DND-41 (cell line): ENCODE measurements around the gene MROH7.

ENCODE experiments used
- ATAC-seq: fragments of 200-7000 bp; cut with Tn5 transposase; 3 replicates; pipeline ENCODE4 v1.9.1; 2021; ENCODE audit warnings: low read depth; ENCODE audit not compliant: insufficient read depth
- DNase-seq: peaks from one replicate; pipeline ENCODE4 v3.0.0-alpha.2; 2020
- H2AFZ ChIP-seq: 2 replicates; pipeline ENCODE4 v1.6.0; 2012; ENCODE audit warnings: low read depth, low read length
- H3K27ac ChIP-seq: 2 replicates; pipeline ENCODE4 v1.5.1; 2012; ENCODE audit warnings: low read length, inconsistent platforms
- H3K27me3 ChIP-seq: fragments of 200-600 bp; sonication (generic); 2 replicates; pipeline ENCODE4 v1.6.0; 2012; ENCODE audit warnings: low read length, mild to moderate bottlenecking, inconsistent platforms; ENCODE audit not compliant: insufficient read depth, poor library complexity
- H3K36me3 ChIP-seq: 2 replicates; pipeline ENCODE4 v1.5.1; 2012; ENCODE audit warnings: low read length, inconsistent platforms; ENCODE audit not compliant: insufficient read depth
- H3K4me1 ChIP-seq: 2 replicates; pipeline ENCODE4 v1.5.1; 2012; ENCODE audit warnings: mild to moderate bottlenecking, low read length; ENCODE audit not compliant: insufficient read depth
- H3K4me2 ChIP-seq: 2 replicates; pipeline ENCODE4 v1.6.0; 2012; ENCODE audit warnings: mild to moderate bottlenecking, moderate library complexity, low read length, inconsistent platforms; ENCODE audit not compliant: insufficient read depth
- H3K4me3 ChIP-seq, 2 experiments: fragments of 200-600 bp in 1 of 2; shearing (Covaris generic) in 1 of 2; 2 replicates each; pipeline ENCODE4 v1.5.1; 2012 to 2016; ENCODE audit warnings: inconsistent platforms in 2 of 2, low read length in 2 of 2, mild to moderate bottlenecking in 2 of 2, low read depth in 1 of 2, moderate library complexity in 1 of 2
- H3K79me2 ChIP-seq: 2 replicates; pipeline ENCODE4 v1.6.0; 2012; ENCODE audit warnings: low read length, inconsistent platforms; ENCODE audit not compliant: insufficient read depth
- H3K9ac ChIP-seq: 2 replicates; pipeline ENCODE4 v1.6.0; 2012; ENCODE audit warnings: low read depth, mild to moderate bottlenecking, inconsistent platforms, low read length, moderate library complexity
- H3K9me3 ChIP-seq: 2 replicates; pipeline ENCODE4 v1.5.1; 2012; ENCODE audit warnings: low read length, moderate library complexity, mild to moderate bottlenecking, inconsistent platforms; ENCODE audit not compliant: insufficient read depth, severe bottlenecking
- H4K20me1 ChIP-seq: 2 replicates; pipeline ENCODE4 v1.6.0; 2012; ENCODE audit warnings: low read length; ENCODE audit not compliant: insufficient read depth
- EZH2 ChIP-seq: IDR thresholded peaks from 3 replicates; pipeline ENCODE4 v1.6.1; 2012; ENCODE audit warnings: borderline replicate concordance, low read depth, mild to moderate bottlenecking, moderate library complexity, low read length, inconsistent platforms; ENCODE audit not compliant: severe bottlenecking
- TF ChIP-seq, protein P1 (sequence below): IDR thresholded peaks from 2 replicates; pipeline ENCODE4 v1.5.1; 2012; ENCODE audit warnings: borderline replicate concordance, low read length, moderate library complexity, mild to moderate bottlenecking; ENCODE audit not compliant: poor library complexity, severe bottlenecking; ENCODE audit errors: extremely low read depth

The MROH7 gene

DNA sequence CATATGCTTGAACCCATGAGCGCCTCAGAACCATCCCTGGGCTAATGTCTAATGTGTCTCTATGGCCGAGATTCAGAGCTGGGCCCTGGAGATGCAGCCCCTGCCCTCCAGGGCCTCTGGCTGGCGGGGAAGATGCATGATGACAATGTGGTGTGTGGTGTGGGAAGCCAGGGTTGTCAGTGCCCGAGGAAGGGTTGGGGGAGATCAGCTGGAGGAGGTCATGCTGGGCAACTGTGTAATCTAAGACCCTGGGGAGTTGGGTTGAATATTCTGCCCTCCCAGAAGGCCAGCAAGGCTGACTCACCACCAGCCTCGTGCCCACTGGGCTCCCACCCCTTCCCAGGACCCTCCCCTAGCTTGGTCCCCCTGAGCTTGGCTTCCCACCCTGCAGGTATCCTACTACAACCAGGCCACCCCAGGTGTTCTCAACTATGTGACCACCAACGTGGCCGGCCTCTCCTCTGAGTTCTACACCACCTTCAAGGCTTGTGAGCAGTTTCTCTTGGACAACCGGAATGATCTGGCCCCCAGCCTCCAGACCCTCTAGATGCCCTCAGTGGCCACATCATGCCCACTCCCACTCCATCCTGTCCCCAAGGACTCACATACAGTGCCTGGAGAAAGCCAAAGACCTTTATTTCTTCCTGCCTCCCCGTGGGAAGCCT, 32.9 kb upstream of the MROH7 start:
- H3K27ac ChIP-seq, result no peak overlapping the region
- H3K27me3 ChIP-seq, result no peaks in the 10 kb centered on the region
- H3K79me2 ChIP-seq, result no peaks in the 10 kb centered on the region
- H3K36me3 ChIP-seq, result no peaks in the 10 kb centered on the region
- ATAC-seq (no peak), DNase-seq (no peak)
- no peak overlapping the region for H2AFZ ChIP-seq
- no peaks in the 10 kb centered on the region for H4K20me1 ChIP-seq
- TF ChIP-seq, protein P1, sequence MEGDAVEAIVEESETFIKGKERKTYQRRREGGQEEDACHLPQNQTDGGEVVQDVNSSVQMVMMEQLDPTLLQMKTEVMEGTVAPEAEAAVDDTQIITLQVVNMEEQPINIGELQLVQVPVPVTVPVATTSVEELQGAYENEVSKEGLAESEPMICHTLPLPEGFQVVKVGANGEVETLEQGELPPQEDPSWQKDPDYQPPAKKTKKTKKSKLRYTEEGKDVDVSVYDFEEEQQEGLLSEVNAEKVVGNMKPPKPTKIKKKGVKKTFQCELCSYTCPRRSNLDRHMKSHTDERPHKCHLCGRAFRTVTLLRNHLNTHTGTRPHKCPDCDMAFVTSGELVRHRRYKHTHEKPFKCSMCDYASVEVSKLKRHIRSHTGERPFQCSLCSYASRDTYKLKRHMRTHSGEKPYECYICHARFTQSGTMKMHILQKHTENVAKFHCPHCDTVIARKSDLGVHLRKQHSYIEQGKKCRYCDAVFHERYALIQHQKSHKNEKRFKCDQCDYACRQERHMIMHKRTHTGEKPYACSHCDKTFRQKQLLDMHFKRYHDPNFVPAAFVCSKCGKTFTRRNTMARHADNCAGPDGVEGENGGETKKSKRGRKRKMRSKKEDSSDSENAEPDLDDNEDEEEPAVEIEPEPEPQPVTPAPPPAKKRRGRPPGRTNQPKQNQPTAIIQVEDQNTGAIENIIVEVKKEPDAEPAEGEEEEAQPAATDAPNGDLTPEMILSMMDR, result no peak
- no peak for TF ChIP-seq EZH2
- peaks cover 17% of the 10 kb centered on the region for H3K4me1 ChIP-seq
- no peaks in the 10 kb centered on the region for H3K9me3 ChIP-seq
- no peak overlapping the region for H3K4me3 ChIP-seq
- no peak overlapping the region for H3K4me2 ChIP-seq
- no peak overlapping the region for H3K9ac ChIP-seq

DNA sequence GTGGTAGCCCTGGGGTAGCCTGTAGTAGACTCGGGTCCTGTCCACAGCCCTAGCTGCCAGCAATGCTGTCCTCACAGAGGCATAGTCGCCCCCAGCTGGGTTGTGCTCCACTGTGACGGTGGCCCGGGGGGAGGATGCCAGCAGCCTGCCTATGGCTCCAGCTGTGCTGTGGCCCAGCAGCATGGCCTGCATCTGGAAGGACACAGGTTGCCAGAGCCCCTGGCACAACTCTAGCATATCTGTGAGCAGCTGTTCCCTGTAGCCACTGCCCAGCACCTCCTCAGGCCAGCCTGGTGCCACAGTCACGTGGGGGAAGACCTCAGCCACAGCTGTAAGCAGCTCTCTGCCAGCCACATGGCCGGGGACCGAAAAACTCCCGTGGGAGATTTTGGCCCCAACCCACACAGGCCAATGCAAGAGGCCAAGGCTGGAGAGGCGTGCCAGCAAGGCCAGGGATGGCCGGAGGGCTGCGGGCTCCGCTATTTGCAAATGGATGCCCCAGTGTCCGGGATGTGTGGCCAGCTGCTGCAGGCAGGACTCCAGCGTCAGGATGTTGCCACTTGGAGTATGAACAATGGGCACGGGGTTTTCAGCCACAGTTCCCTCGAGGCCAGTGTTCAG, 32.2 kb upstream of the MROH7 start:
- H3K9me3 ChIP-seq, result no peaks in the 10 kb centered on the region
- H3K4me1 ChIP-seq, result peaks cover 10% of the 10 kb centered on the region
- no peaks in the 10 kb centered on the region for H4K20me1 ChIP-seq
- H3K27me3 ChIP-seq, result no peaks in the 10 kb centered on the region
- no peak overlapping the region for H3K4me3 ChIP-seq
- H2AFZ ChIP-seq, result no peak overlapping the region
- H3K79me2 ChIP-seq, result no peaks in the 10 kb centered on the region
- no peak for TF ChIP-seq EZH2
- TF ChIP-seq, protein P1, result no peak
- H3K9ac ChIP-seq, result no peak overlapping the region
- no peak overlapping the region for H3K4me2 ChIP-seq
- H3K27ac ChIP-seq, result no peak overlapping the region
- ATAC-seq (no peak), DNase-seq (no peak)
- H3K36me3 ChIP-seq, result no peaks in the 10 kb centered on the region

DNA sequence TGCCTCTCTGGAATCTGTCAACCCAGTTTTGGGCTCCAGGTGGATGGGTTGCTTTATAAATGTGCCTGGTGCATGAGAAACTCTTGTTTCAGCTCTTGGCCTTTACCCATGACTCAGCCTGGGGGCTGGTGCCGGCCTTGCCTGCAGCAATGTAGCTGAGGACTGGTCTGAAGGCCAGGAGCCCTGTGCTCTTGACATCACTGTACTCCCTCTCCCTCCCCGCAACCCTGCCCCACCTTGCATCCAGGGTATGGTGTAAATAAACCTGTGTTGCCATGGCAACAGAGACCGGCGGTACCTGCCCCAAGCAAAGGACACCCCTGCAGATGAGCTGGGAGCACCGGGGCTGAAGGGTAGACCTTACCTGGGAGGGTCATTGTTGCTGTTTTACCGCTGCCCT, 31.5 kb upstream of the MROH7 start:
- H4K20me1 ChIP-seq, result no peaks in the 10 kb centered on the region
- no peak overlapping the region for H3K27ac ChIP-seq

More for the DNA sequence above, 31.5 kb upstream of the MROH7 start:
- no peak overlapping the region for H3K4me3 ChIP-seq
- ATAC-seq (no peak), DNase-seq (no peak)
- H2AFZ ChIP-seq, result no peak overlapping the region
- H3K27me3 ChIP-seq, result peaks cover 2% of the 10 kb centered on the region
- no peak overlapping the region for H3K9ac ChIP-seq
- H3K4me1 ChIP-seq, result peaks cover 3% of the 10 kb centered on the region
- H3K4me2 ChIP-seq, result no peak overlapping the region
- TF ChIP-seq, protein P1, result no peak
- no peak for TF ChIP-seq EZH2
- no peaks in the 10 kb centered on the region for H3K36me3 ChIP-seq
- H3K9me3 ChIP-seq, result no peaks in the 10 kb centered on the region
- no peaks in the 10 kb centered on the region for H3K79me2 ChIP-seq
